ENCODE data around the gene PCSK6. TPM values are rescaled to one million over a fixed set of nuclear protein-coding genes. Genes with fewer than 3 reads are reported as not detected.

Gene PCSK6
- total RNA-seq, 2 donors from 2014 or later, result 5.1 to 8.8 TPM

GRCh38 chr15:101440846-101441590 lies 48.5 kb downstream of the PCSK6 start:
- TF ChIP-seq CTCF (IDR thresholded peaks at IDR 0.05), result no peak
- no peak for DNase-seq (ENCODE audit: low spot score)
- H3K4me3 ChIP-seq, result no peak overlapping the region
- H3K27me3 ChIP-seq (replicated peaks; ENCODE audit: insufficient read depth), result no peaks in the 10 kb centered on the region
- no peaks in the 10 kb centered on the region for H3K9me3 ChIP-seq
- H3K27ac ChIP-seq, result no peak overlapping the region
- no peak for ATAC-seq (ENCODE audit: insufficient number of reproducible peaks, low FRiP score, low read depth)
- no peaks in the 10 kb centered on the region for H3K4me1 ChIP-seq (ENCODE audit: control insufficient read depth in 1 of 2, low read depth in 2 of 2)
- H3K36me3 ChIP-seq, result no peaks in the 10 kb centered on the region

DNA sequence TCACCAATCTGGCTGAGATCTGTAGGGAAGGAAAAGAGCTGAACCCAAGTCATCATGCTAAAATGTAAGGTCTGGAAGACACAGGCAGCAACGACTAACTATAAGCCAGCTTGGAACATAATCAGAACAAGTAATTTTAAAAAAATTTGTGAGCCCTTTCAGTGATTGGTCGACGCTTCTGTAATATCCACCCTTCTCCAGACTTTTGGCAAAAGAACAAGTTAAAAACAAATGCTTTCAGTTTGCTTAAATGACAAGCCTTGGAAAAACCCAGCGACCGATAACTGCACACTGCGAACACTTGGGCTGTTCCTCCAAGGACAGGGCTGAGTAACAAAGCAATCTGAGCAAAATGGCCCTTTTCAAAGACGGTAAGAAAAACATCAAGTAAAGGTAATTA lies 49.6 kb downstream of the PCSK6 start:
- no peaks in the 10 kb centered on the region for H3K27me3 ChIP-seq (replicated peaks; ENCODE audit: insufficient read depth)
- H3K27ac ChIP-seq, result no peak overlapping the region
- peak overlapping the region; percentile 38 for H3K4me3 ChIP-seq
- H3K4me1 ChIP-seq (ENCODE audit: control insufficient read depth in 1 of 2, low read depth in 2 of 2), result no peaks in the 10 kb centered on the region
- no peak for ATAC-seq (ENCODE audit: insufficient number of reproducible peaks, low FRiP score, low read depth)
- H3K36me3 ChIP-seq, result no peaks in the 10 kb centered on the region
- H3K9me3 ChIP-seq, result no peaks in the 10 kb centered on the region
- no peak for TF ChIP-seq CTCF (IDR thresholded peaks at IDR 0.05)
- DNase-seq (ENCODE audit: low spot score), result no peak

DNA sequence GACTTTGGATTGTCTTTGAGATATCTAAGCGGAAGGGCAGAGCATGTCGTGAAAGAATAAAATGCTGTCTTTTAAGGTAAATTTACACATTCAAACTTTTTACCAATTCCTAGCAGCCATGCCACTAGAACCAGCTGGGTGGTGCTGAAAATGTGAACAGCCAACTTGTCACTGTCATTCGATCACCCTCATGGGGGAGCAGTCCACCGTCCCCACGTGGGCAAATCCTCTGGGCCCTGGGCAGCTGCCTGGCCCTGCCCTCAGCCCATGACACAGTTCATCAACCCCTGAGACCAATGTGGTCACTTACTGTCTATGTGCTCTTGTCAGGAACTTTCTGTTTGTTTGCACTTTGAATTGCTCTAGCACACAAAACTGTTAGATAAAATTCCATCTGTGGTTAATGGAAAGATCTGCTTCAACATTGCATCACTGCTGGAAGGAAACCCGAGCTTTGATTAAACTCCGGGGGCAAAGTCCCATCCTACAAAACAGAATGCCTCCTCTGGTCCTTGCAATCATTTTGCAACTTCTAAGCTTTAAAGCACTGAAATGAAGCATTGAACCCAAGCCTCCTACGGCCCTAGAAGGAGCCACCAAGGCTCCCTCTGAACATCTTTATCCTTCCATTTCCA lies 50.1 kb downstream of the PCSK6 start:
- no peak for DNase-seq (ENCODE audit: low spot score)
- H3K4me1 ChIP-seq (ENCODE audit: control insufficient read depth in 1 of 2, low read depth in 2 of 2), result no peaks in the 10 kb centered on the region
- ATAC-seq (ENCODE audit: insufficient number of reproducible peaks, low FRiP score, low read depth), result no peak
- H3K36me3 ChIP-seq, result no peaks in the 10 kb centered on the region
- H3K27me3 ChIP-seq (replicated peaks; ENCODE audit: insufficient read depth), result no peaks in the 10 kb centered on the region
- H3K27ac ChIP-seq, result no peak overlapping the region
- TF ChIP-seq CTCF (IDR thresholded peaks at IDR 0.05), result no peak
- H3K9me3 ChIP-seq, result no peaks in the 10 kb centered on the region
- H3K4me3 ChIP-seq, result peak overlapping the region; percentile 38

DNA sequence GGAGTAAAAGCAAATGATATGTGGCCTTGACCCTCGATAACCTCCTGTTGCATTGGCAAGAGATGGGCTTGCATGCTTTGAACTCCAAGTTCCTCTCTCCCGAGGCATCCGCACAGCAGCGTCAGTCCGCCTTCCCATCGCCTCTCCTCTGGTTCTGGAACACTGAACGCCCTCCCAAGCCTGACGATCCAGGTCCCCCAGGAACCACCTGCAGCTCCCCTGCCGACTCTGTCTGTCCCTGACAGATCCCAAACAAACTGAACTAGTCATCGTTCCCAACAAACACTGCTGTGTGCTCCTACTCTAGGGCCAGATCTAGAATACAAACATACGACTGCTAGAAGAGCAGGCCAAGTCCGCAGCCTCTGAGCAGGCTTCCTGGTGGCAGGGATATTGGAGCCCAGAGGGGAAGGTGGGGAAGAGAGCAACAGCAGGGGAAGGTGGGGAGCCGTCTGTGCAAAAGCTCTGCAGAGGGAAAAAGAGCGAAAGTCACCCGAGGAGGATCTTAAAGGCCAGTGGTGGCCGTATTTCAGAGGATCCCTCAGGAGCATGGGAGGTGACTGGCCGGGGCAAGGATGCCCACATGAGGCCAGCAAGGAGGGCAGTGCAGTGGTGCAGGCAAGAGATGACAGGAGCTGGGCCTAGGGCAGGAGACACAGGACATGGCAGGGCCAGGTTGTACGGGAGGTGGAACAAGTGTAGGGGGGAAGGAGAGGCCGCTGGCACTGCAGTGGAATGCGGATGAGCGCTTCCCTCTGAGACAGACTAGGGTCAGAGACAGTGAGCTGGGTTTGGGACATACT lies 50.8 kb downstream of the PCSK6 start:
- no peak for DNase-seq (ENCODE audit: low spot score)
- no peaks in the 10 kb centered on the region for H3K9me3 ChIP-seq
- no peaks in the 10 kb centered on the region for H3K27me3 ChIP-seq (replicated peaks; ENCODE audit: insufficient read depth)
- ATAC-seq (ENCODE audit: insufficient number of reproducible peaks, low FRiP score, low read depth), result no peak
- TF ChIP-seq CTCF (IDR thresholded peaks at IDR 0.05), result no peak
- no peaks in the 10 kb centered on the region for H3K4me1 ChIP-seq (ENCODE audit: control insufficient read depth in 1 of 2, low read depth in 2 of 2)
- no peak overlapping the region for H3K27ac ChIP-seq
- no peak overlapping the region for H3K4me3 ChIP-seq
- no peaks in the 10 kb centered on the region for H3K36me3 ChIP-seq
